Activated naive CD4-positive, alpha-beta T cell treated with anti-CD3 and anti-CD28 coated beads, Interleukin-2, amount 50 U/mL, for 24 hours (primary cell): ENCODE results near the gene CDCA4.
"Not testable (repeated sequence)": the region's sequence is repeated elsewhere in the genome, so short reads cannot be mapped to it uniquely, and the experiment has no call there.

Source experiments
- H3K27ac Mint-ChIP-seq: one replicate; pipeline ENCODE4 v1.8.0; 2021; ENCODE audit warnings: mild to moderate bottlenecking, mixed read lengths
- H3K27me3 Mint-ChIP-seq: one replicate; pipeline ENCODE4 v1.8.0; 2021; ENCODE audit warnings: mixed read lengths
- H3K36me3 Mint-ChIP-seq: one replicate; pipeline ENCODE4 v1.8.0; 2021; ENCODE audit warnings: mixed read lengths
- H3K4me1 Mint-ChIP-seq: one replicate; pipeline ENCODE4 v1.8.0; 2021; ENCODE audit warnings: mixed read lengths
- H3K4me3 Mint-ChIP-seq: one replicate; pipeline ENCODE4 v1.8.0; 2021; ENCODE audit warnings: mild to moderate bottlenecking, mixed read lengths
- H3K9me3 Mint-ChIP-seq: one replicate; pipeline ENCODE4 v1.8.0; 2021; ENCODE audit warnings: mixed read lengths

Gene CDCA4

DNA sequence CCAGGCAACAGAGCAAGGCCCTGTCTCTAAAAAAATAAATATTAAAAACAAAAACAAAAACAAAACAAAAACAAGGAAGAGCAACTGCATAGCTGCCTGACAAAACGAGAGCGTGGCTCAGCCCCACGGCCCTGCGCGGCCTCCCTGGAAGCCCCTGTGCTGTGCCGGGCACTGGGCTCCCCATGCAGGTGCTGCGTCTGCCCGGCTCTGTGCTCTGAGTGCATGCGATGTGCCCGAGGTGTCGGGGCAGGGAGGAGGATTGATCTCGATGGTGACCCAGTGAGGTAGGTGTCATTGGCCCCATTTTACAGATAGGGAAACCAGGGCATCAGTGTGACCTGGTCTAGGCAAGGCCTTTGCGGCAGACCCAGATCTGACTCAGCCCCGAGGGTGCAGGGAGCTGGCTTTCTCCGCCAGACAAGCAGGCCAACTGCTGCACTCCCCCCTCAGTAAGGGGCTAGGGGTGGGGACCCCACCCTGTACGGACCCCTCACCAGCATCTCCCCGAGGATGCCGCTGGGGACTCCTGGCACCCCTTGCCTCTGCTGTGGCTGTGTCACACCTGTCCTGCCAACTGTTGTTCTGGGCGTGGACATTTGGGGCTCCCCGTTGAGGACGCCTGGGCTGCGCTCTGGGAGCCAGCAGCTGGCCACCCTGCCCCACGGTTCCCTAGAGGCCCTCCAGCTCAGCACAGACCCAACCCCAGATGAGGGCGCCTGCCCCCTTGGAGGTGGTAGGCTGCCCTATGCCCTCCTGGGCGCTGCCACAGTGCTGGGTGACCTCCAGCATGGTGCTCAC, 29.1 kb upstream of the CDCA4 start:
- H3K4me1 Mint-ChIP-seq: peaks cover 13% of the 10 kb centered on the region
- no peaks in the 10 kb centered on the region for H3K9me3 Mint-ChIP-seq
- no peaks in the 10 kb centered on the region for H3K27me3 Mint-ChIP-seq
- H3K27ac Mint-ChIP-seq: no peak overlapping the region
- peaks cover 9% of the 10 kb centered on the region for H3K36me3 Mint-ChIP-seq
- H3K4me3 Mint-ChIP-seq: no peak overlapping the region

DNA sequence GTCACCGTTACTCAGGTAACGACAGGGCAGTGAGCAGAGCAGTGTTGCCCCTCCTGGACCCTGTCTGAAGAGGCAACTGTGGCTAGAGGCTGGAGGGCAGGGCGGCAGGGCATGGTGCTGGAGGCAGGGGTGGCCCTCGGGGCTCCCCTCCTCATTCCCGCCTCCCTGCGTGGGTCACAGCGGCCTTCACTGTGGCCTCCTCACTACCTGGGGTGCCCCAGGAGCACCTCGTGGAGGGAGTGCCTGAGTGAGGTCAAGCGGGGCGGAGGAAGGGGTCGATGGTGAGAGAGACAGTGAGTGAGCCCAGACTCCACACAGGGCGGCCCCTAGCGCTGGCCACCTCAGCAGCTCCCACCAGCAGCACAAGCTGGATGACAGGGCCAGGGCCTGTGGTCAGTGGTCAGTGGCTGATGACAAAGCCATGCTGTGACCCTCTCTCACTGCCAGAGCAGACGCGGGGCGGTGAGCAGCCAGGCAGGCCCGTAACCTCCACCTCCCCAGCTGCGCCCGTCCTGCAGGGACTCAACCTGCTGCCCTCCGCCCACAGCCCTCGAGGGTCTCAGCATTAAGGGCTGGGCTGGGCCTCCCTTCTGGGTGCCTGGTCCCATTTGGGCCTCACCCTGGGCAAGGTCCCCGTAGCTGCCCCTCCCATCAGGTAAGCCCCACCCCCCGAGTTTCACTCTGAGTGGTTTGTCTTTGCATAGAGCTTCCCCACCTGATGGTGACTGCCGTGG, 26.6 kb upstream of the CDCA4 start:
- no peak overlapping the region for H3K4me3 Mint-ChIP-seq
- H3K27me3 Mint-ChIP-seq: no peaks in the 10 kb centered on the region
- peaks cover 10% of the 10 kb centered on the region for H3K4me1 Mint-ChIP-seq
- H3K27ac Mint-ChIP-seq: no peak overlapping the region
- peaks cover 5% of the 10 kb centered on the region for H3K36me3 Mint-ChIP-seq
- H3K9me3 Mint-ChIP-seq: no peaks in the 10 kb centered on the region

DNA sequence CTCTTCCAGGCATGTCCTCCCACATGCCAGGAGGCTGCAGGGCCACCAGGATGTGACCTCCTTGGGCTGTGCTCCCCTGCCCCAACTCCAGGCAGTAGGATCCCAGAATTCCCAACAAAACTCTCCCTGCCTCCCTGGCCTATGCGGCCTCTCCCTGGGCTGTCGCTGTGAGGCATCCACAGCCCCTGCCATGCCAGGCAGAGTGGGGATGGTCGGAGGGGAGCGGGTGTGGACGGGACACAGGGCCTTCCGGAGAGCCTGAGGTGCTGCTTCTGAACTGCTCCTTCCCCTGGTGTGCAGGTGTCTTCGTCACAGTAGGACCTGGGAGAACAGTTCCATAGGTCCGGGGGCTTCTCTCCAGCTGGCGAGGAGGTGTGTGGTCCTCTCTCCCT, 26.0 kb upstream of the CDCA4 start:
- Mint-ChIP-seq H3K9me3 (no peaks in the 10 kb centered on the region), H3K4me3 (no peak overlapping the region), H3K27me3 (no peaks in the 10 kb centered on the region), H3K27ac (no peak overlapping the region), H3K4me1 (peaks cover 10% of the 10 kb centered on the region), H3K36me3 (peaks cover 5% of the 10 kb centered on the region)

DNA sequence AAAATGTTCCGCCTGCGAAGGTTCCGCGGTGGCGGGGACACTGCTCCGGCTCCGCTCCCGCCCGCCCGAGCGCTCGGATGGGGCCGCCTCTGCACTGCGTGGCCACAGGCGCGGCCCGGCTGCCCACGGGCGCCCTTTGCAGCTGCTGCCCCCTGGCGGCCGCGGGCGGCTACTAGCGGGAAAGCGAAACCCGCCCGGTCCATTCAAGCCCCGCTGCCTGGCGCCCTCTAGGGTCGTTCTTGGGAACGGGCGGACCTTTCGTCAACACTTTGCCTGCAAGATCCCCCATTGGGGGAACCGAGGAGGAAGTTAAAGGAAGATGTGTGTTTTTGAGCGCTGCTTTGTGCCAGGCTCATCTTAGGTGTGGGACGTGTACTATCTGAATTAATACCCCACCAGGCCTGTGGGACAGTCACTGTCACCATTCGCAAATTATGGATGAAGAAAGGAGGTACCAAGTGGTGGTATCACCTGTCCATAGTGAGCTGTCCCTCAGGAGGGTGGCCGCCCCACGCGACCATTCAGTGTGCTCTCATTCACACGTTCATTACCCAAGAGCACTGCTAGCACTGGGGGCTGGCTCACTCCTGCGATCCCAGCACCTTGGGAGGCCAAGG, 24.9 kb upstream of the CDCA4 start:
- Mint-ChIP-seq H3K36me3 (no peaks in the 10 kb centered on the region), H3K27ac (peak overlapping the region; percentile 38), H3K4me3 (no peak overlapping the region), H3K4me1 (peaks cover 5% of the 10 kb centered on the region), H3K9me3 (no peaks in the 10 kb centered on the region), H3K27me3 (no peaks in the 10 kb centered on the region)

DNA sequence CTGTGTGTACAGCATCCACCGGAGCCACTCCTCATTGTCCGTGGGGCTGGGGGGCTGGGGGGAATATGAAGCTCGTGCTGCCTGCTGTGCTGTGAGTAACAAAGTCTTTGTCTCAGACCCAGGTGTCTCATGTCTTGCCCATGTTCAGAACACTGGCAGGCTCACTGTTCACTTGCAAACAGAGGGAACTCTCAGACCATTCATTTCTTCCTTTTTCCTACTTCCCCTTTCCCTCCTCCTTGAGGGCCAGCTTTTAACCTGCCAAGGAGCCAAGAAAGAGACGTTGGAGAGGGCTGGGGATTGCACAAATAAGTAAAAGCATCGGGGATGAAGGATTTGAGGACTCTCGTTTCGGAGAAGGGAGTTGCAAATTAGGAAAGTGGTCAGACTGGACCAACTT, 22.8 kb upstream of the CDCA4 start:
- H3K4me3 Mint-ChIP-seq: no peak overlapping the region
- H3K9me3 Mint-ChIP-seq: no peaks in the 10 kb centered on the region
- no peak overlapping the region for H3K27ac Mint-ChIP-seq
- peaks cover 5% of the 10 kb centered on the region for H3K4me1 Mint-ChIP-seq
- no peaks in the 10 kb centered on the region for H3K36me3 Mint-ChIP-seq
- no peaks in the 10 kb centered on the region for H3K27me3 Mint-ChIP-seq

DNA sequence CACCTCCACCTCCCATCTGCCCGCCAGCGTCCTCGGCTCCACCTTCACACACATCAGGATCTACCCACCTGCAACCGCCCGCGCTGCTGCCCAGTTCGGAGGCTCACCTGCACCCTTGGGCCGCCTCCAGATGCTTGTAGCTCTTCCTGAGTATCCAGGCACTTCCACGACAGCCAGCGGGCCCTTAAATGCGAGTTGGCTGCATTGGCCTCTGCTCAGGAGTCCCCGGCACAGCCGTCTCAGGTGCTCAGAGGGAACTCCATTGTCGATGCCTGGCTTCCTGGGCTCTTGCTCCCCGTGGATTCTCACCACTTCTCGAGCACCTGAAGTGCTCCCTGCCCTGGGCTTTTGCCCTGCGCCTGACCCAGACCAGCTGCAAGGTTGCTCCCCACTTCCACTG, 21.9 kb upstream of the CDCA4 start:
- no peaks in the 10 kb centered on the region for H3K9me3 Mint-ChIP-seq
- H3K4me3 Mint-ChIP-seq: no peak overlapping the region
- H3K4me1 Mint-ChIP-seq: peaks cover 5% of the 10 kb centered on the region
- H3K27ac Mint-ChIP-seq: no peak overlapping the region
- H3K27me3 Mint-ChIP-seq: no peaks in the 10 kb centered on the region
- no peaks in the 10 kb centered on the region for H3K36me3 Mint-ChIP-seq

DNA sequence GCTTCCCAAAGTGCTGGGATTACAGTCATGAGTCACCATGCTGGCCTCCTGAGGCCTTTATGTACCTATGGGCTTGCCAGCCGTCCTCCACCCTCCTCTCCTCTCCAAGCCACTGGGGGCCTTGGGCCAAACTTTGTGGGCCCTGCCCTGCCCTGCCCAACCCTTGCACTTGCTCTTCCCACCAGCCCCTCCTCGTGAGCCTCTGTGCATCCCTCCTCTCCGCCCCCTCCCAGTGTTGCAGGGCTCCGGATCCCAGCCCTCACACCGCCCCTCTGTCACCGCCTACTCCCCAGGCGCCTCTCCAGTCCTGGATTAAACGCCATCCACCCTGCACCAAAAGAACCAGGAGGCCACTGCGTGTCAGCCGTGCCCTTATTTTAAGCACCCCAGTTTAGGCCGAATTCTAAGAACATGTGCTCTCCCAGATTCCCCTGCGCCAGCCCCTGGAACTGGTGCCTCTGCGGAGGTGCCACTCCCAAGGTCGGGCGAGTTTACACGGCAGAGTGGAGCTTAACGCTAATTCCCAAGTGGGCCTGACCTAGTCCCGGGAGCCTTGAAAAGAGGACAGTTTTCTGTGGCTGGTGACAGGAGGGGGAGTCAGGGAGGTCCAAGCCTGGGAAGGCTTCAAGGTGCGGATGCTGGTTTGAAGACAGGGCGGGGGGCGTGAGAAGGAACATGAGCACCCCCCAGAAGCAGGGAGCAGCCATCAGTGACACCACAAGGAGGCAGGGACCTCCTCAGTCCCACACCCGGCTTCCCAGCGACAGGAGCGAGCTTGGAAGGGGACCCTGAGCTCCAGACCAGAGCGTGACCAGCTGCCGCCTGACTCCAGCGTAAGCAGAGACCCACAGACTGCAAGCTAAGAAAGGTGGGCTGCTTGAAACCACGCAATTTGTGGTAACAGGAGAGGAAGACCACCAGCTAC, 21.2 kb upstream of the CDCA4 start:
- peaks cover 5% of the 10 kb centered on the region for H3K4me1 Mint-ChIP-seq
- H3K36me3 Mint-ChIP-seq: no peaks in the 10 kb centered on the region
- no peaks in the 10 kb centered on the region for H3K9me3 Mint-ChIP-seq
- no peaks in the 10 kb centered on the region for H3K27me3 Mint-ChIP-seq
- no peak overlapping the region for H3K4me3 Mint-ChIP-seq
- no peak overlapping the region for H3K27ac Mint-ChIP-seq

DNA sequence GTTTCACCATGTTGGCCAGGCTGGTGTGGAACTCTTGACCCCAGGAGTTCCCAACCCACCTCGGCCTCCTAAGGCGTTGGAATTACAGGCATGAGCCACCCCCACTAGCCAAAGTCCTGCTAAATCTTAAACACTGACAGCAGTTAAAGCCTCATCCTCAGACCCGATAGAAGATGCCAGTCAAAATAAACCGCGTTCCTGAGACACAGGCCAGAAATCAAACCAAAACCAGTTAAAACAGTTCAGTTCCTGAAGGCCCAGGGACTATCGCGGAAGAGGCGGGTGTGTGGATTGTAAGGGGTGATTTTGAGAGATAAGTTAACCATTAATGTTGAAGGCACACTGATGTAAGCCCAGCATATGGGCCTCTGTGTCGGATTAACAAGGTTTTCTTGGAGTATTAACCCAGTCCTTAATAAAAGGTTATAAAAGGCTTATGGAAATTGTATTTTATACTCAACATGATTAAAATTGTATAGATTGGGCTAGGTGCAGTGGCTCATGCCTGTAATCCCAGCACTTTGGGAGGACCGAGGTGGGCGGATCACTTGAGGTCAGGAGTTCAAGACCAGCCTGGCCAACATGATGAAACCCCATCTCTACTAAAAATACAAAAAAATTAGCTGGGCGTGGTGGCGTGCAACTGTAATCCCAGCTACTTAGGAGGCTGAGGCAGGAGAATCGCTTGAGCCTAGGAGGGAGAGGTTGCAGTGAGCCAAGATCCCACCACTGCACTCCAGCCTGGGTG, 18.7 kb upstream of the CDCA4 start:
- no peak overlapping the region for H3K27ac Mint-ChIP-seq
- no peaks in the 10 kb centered on the region for H3K9me3 Mint-ChIP-seq
- H3K36me3 Mint-ChIP-seq: no peaks in the 10 kb centered on the region
- H3K4me1 Mint-ChIP-seq: no peaks in the 10 kb centered on the region
- H3K27me3 Mint-ChIP-seq: no peaks in the 10 kb centered on the region
- no peak overlapping the region for H3K4me3 Mint-ChIP-seq

DNA sequence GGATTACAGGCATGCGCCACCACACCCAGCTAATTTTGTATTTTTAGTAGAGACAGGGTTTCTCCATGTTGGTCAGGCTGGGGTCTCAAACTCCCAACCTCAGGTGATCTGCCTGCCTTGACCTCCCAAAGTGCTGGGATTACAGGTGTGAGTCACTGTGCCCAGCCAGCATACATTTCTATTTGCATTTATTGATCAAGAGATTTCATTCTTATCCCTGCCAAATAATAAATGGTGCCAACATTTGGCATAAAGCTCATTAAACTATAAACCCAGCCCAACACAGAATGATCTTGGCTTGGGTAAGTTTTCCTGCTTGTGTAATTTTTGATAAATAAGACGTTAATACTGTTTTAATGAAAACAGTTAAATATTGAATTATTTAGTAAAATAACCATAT, 14.7 kb upstream of the CDCA4 start:
- H3K27me3 Mint-ChIP-seq, H3K27ac Mint-ChIP-seq, H3K9me3 Mint-ChIP-seq, H3K36me3 Mint-ChIP-seq, H3K4me3 Mint-ChIP-seq: not testable (repeated sequence)
- peaks cover 15% of the 10 kb centered on the region for H3K4me1 Mint-ChIP-seq

DNA sequence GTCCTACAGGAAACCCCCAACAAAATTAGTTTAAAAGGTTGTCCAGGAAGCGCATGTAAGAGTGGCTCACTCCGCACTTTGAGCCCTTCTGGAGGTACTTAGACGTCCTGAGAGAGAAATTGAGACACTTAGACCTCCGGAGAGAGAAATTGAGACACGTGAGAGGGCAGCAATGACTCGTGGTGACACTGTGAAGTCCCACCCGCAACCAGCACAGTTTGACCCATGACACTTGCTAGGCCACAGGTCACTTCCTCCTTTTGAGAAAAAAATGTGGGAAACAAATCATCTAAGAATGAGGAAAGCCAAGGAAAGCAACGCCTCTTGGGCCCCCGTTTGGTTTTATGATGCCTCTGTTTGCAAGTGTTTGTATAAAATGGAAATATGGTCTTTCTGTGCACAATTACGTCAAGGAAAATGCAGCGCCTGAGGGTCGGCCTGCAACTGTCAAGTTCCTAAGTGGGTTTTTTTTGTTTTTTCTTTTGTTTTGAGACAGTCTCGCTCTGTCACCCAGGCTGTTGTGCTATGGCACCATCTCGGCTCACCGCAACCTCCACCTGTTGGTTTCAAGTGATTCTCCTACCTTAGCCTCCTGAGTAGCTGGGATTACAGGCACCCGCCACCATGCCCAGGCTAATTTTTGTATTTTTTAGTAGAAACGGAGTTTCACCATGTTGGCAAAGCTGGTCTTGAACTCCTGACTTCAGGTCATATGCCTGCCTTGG, 13.6 kb upstream of the CDCA4 start:
- H3K4me3 Mint-ChIP-seq: peak overlapping the region; percentile 90
- H3K9me3 Mint-ChIP-seq: no peaks in the 10 kb centered on the region
- H3K27me3 Mint-ChIP-seq: no peaks in the 10 kb centered on the region
- H3K27ac Mint-ChIP-seq: no peak overlapping the region
- H3K4me1 Mint-ChIP-seq: peaks cover 15% of the 10 kb centered on the region
- H3K36me3 Mint-ChIP-seq: peaks cover 3% of the 10 kb centered on the region

DNA sequence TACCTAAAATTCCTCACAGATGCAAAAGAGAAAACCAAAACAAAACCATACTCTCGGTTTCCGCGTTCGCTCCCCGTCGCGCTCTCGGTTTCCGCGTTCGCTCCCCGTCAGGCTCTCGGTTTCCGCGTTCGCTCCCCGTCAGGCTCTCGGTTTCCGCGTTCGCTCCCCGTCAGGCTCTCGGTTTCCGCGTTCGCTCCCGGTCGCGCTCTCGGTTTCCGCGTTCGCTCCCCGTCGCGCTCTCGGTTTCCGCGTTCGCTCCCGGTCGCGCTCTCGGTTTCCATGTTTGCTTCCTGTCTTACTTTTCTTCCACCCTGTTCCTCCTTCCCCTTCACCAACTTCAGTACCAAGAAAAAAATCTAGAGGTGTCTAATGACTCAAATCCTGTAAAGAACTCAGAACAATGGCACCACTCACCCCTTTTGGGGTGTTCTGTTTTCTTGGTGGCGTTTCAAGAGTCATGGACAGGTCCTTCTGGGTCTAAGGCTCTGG, 12.6 kb upstream of the CDCA4 start:
- not testable (repeated sequence) for H3K36me3 Mint-ChIP-seq, H3K27me3 Mint-ChIP-seq, H3K9me3 Mint-ChIP-seq
- H3K27ac Mint-ChIP-seq: peak overlapping the region; percentile 90
- peak overlapping the region; percentile 90 for H3K4me3 Mint-ChIP-seq
- peaks cover 15% of the 10 kb centered on the region for H3K4me1 Mint-ChIP-seq

DNA sequence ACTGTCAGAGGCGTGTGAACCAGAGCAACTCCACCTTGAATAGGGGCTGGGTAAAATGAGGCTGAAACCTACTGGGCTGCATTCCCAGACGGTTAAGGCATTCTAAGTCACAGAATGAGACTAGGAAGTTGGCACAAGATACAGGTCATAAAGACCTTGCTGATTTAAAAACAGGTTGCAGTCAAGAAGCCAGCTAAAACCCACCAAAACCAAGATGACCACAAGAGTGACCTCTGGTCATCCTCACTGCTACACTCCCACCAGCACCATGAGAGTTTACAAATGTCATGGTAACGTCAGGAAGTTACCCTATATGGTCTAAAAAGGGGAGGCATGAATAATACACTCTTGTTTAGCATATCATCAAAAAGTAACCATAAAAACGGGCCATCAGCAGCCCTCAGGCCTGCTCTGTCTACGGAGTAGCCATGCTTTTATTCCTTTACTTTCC, 11.6 kb upstream of the CDCA4 start:
- peaks cover 15% of the 10 kb centered on the region for H3K4me1 Mint-ChIP-seq
- H3K36me3 Mint-ChIP-seq, H3K9me3 Mint-ChIP-seq, H3K27ac Mint-ChIP-seq, H3K4me3 Mint-ChIP-seq, H3K27me3 Mint-ChIP-seq: not testable (repeated sequence)

DNA sequence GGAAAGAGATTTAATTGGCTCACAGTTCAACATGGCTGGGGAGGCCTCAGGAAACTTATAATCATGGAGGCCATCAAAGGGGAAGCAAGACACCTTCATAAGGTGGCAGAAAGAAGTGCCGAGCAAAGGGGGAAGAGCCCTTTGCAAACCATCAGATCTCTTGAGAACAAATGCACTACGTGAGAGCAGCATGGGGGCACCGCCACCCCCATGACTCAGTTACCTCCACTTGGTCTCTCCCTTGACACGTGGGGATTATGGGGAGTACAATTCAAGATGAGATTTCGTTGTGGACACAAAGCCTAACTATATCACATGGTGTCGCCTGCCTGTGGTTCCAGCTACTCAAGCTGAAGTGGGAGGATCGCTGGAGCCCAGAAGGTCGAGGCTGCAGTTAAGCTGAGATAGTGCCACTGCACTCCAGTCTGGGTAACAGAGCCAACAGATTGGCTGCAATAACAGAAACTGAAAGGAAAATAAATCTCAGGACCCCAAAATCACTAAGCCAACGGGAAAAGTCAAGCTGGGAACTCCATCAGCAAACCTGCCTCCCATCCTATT, 10.0 kb upstream of the CDCA4 start:
- Mint-ChIP-seq H3K4me1 (peaks cover 23% of the 10 kb centered on the region), H3K9me3 (no peaks in the 10 kb centered on the region), H3K27me3 (no peaks in the 10 kb centered on the region), H3K36me3 (peaks cover 3% of the 10 kb centered on the region), H3K27ac (no peak overlapping the region), H3K4me3 (no peak overlapping the region)

DNA sequence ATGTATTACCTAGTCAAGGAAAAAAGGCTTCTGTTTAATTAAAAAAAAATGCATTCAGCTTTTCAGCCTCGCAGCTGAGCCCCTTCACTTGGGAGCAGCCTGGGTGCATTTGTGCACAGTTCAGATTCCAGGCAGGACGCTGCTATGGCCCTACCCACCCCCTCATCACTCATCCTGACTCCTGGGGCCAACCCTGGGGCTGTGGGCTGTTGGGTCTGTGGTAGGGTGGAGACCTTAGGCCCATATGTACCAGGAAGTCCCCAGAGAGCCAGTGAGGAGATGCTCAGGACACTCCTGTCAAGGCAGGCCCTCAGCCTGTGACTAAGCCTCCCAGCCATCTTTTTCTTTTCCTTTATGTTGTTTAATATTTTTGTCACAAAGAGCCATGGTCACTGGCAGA, 9.3 kb upstream of the CDCA4 start:
- Mint-ChIP-seq H3K27me3 (no peaks in the 10 kb centered on the region), H3K36me3 (peaks cover 3% of the 10 kb centered on the region), H3K4me1 (peaks cover 29% of the 10 kb centered on the region), H3K4me3 (no peak overlapping the region), H3K27ac (no peak overlapping the region), H3K9me3 (no peaks in the 10 kb centered on the region)
